Measurements from ENCODE around the gene SLC7A1. TPM values are rescaled to one million over a fixed set of nuclear protein-coding genes. Genes with fewer than 3 reads are reported as not detected.

The SLC7A1 gene
- total and polyA plus RNA-seq, 2 of the 8 experiments (the other 6 are each of a cell fraction or from before 2014, with no cell fraction given), result 26.8 to 114 TPM

DNA sequence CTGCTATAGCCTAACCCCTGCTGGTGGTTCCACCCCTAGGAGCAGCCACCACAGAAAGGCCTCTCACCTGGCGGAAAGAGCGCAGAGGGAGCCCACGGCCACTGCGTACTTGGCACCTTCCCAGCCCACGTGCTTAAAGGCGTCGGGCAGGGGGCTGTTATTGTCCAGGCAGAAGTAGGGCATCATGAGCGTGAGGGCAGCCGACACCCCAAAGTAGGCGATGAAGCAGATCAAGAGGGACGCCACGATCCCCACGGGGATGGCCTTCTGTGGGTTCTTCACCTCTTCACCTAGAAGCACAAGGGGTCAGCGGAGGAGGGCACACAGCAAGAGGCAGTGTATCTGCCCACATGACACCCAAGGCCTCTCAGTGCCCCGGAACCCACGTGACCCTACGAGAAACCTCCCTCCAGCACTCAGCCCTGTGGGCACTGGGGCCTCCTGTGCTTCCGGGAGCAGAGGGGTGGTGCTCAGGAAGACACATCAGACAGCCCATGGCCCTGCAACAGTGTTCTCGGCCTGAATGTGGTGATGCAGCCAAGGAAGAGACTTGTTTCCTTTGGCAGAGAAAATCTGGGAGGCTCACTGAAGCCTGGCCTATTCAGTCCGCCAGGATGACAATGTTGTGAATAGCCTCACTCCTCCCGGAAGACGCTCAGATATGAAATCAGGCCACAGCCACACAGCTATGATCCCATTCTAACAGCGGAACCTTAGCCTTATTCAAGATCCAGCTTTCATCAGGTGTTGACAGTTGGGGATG is 72.1 kb downstream of the SLC7A1 start:
- H3K27me3 ChIP-seq (replicated peaks in 1 of 4; ENCODE audit: control insufficient read depth in 3 of 4, extremely low read depth in 1 of 4, insufficient read depth in 3 of 4, low read length in 3 of 4), result no peaks in the 10 kb centered on the region
- no peak overlapping the region for H4K8ac ChIP-seq (ENCODE audit: extremely low read depth, insufficient read depth, low read length)
- H3K4me2 ChIP-seq (ENCODE audit: insufficient read depth in 1 of 2, low read depth in 2 of 2, low read length in 2 of 2), result no peak overlapping the region
- no peak overlapping the region for H3K27ac ChIP-seq (ENCODE audit: low read depth, low read length)
- no peaks in the 10 kb centered on the region for H3K4me1 ChIP-seq (replicated peaks in 1 of 4; ENCODE audit: control insufficient read depth in 3 of 4, insufficient read depth in 4 of 4, low read length in 3 of 4)
- H2BK5ac ChIP-seq (ENCODE audit: low read depth, low read length), result no peak overlapping the region
- CTCF ChIA-PET (ENCODE audit: partially characterized antibody), result interaction anchor here (1.8 to 1.9 kb wide), 2 partner anchors 182 to 184 kb away, joined by 4 to 5 read pairs; no protein-coding TSS in a partner anchor
- no peak overlapping the region for H2BK20ac ChIP-seq (ENCODE audit: low read length)
- peaks cover 4 to 22% of the 10 kb centered on the region in 2 experiments for H4K20me1 ChIP-seq (replicated peaks in 1 of 2; ENCODE audit: control insufficient read depth in 1 of 2, insufficient read depth in 2 of 2, low read length in 2 of 2)
- H3K4ac ChIP-seq (replicated peaks; ENCODE audit: insufficient read length, low read depth, low read length), result no peak overlapping the region
- H3K36me3 ChIP-seq (ENCODE audit: control insufficient read depth in 2 of 4, insufficient read depth in 4 of 4, low read length in 3 of 4), result peaks cover 13 to 74% (median 46%) of the 10 kb centered on the region in 4 experiments
- no peak overlapping the region for H4K5ac ChIP-seq (ENCODE audit: insufficient read length, low read depth, low read length)
- H3K9ac ChIP-seq (replicated peaks in 1 of 4; ENCODE audit: extremely low read depth in 1 of 4, low read depth in 3 of 4, low read length in 3 of 4), result no peak overlapping the region
- POLR2A ChIA-PET (ENCODE audit: partially characterized antibody), result interaction anchor here (0.7 to 1.4 kb wide), 4 partner anchors 8 to 16 kb away, joined by 3 to 4 read pairs (median 3); no protein-coding TSS in a partner anchor
- TF ChIP-seq, protein P1, sequence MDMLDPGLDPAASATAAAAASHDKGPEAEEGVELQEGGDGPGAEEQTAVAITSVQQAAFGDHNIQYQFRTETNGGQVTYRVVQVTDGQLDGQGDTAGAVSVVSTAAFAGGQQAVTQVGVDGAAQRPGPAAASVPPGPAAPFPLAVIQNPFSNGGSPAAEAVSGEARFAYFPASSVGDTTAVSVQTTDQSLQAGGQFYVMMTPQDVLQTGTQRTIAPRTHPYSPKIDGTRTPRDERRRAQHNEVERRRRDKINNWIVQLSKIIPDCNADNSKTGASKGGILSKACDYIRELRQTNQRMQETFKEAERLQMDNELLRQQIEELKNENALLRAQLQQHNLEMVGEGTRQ (IDR thresholded peaks at IDR 0.05; ENCODE audit: low read length), result no peak
- no peak for TF ChIP-seq RAD21 (IDR thresholded peaks at IDR 0.05 in 1 of 2, conservative IDR thresholded peaks at IDR 0.05 in 1 of 2; ENCODE audit: low read depth in 2 of 2, low read length in 2 of 2)
- TF ChIP-seq HDAC6 (IDR thresholded peaks at IDR 0.05; ENCODE audit: low read depth, low read length), result no peak
- TF ChIP-seq SP4 (IDR thresholded peaks at IDR 0.05; ENCODE audit: low read length), result no peak
- TF ChIP-seq CBX5 (IDR thresholded peaks at IDR 0.05; ENCODE audit: low read depth, low read length), result no peak
- TF ChIP-seq RBBP5 (IDR thresholded peaks at IDR 0.05; ENCODE audit: borderline replicate concordance, low read depth, low read length), result no peak
- TF ChIP-seq TBP (IDR thresholded peaks at IDR 0.05; ENCODE audit: low read depth, low read length), result no peak
- TF ChIP-seq SIN3A (conservative IDR thresholded peaks at IDR 0.05 in 1 of 2, IDR thresholded peaks at IDR 0.05 in 1 of 2; ENCODE audit: low read depth in 1 of 2, low read length in 2 of 2), result no peak
- no peaks in the 10 kb centered on the region for H3K9me3 ChIP-seq (ENCODE audit: insufficient read depth in 2 of 2, low read depth in 1 of 2, low read length in 1 of 2)
- H3K4me3 ChIP-seq (ENCODE audit: extremely low read depth in 1 of 4, insufficient read depth in 2 of 4, low read depth in 3 of 4, low read length in 4 of 4), result no peak overlapping the region
- H3K18ac ChIP-seq (ENCODE audit: extremely low read depth, low read length), result no peak overlapping the region
- H2BK12ac ChIP-seq (ENCODE audit: low read depth, low read length), result no peak overlapping the region
- H3K79me2 ChIP-seq (ENCODE audit: control insufficient read depth in 1 of 2, insufficient read depth in 2 of 2, low read length in 2 of 2), result peaks cover 0 to 13% of the 10 kb centered on the region in 2 experiments; a peak in 1 of 4 replicates
- 93% methylated on average over 23 of the region's 23 CpGs; no CpG with 5 or more reads in 1 of the 2 experiments for WGBS, 2 experiments (ENCODE audit: extremely low coverage in 1 of 2, insufficient coverage in 1 of 2, insufficient read length in 1 of 2, insufficient replicate concordance in 2 of 2, low coverage in 1 of 2, low lambda C conversion rate in 2 of 2, missing lambda C conversion rate in 1 of 2)
- H2AK5ac ChIP-seq (ENCODE audit: low read depth, low read length), result no peak overlapping the region
- peaks cover 4% of the 10 kb centered on the region; the same call in 1 of the 2 replicates for H3K23me2 ChIP-seq (ENCODE audit: low read depth, low read length)
- H3K56ac ChIP-seq (replicated peaks; ENCODE audit: insufficient read length, low read depth, low read length), result no peak overlapping the region
- H3K23ac ChIP-seq (ENCODE audit: insufficient read length), result no peak overlapping the region
- H4K91ac ChIP-seq (replicated peaks; ENCODE audit: insufficient read length, low read length), result no peak overlapping the region
- H2BK15ac ChIP-seq (ENCODE audit: low read length), result no peak overlapping the region
- no peak overlapping the region for H2BK120ac ChIP-seq (replicated peaks; ENCODE audit: low read depth, low read length)
- no peak overlapping the region for H2AFZ ChIP-seq (ENCODE audit: low read length)
- peaks cover 7% of the 10 kb centered on the region; the same call in 1 of the 2 replicates for H3K79me1 ChIP-seq (ENCODE audit: low read depth, low read length)
- no peak for DNase-seq (ENCODE audit: low read depth in 1 of 2, low spot score in 2 of 2)
- no peak for FAIRE-seq
- no peak overlapping the region for H3K14ac ChIP-seq (ENCODE audit: insufficient read length)

Measured in H1 (cell line).